COLO668 (cell line): ENCODE data around the gene LIMS3.
"Not testable (repeated sequence)": the region's sequence is repeated elsewhere in the genome, so short reads cannot be mapped to it uniquely, and the experiment has no call there.

Experiments used
- DNase-seq: peaks from one replicate; lab custom pipeline; 2025; ENCODE audit not compliant: unreplicated experiment; lab: John Stamatoyannopoulos, UW

Gene LIMS3

GRCh38 chr2:109924481-109924880, 26.0 kb downstream of the LIMS3 start:
- DNase-seq = not testable (repeated sequence)

- not testable (repeated sequence) for DNase-seq
Observed at GRCh38 chr2:109927803-109928202, 29.3 kb downstream of the LIMS3 start.

- DNase-seq = not testable (repeated sequence)
Observed at GRCh38 chr2:109929222-109929621, 30.7 kb downstream of the LIMS3 start.

GRCh38 chr2:109936534-109936933, 38.0 kb downstream of the LIMS3 start:
- not testable (repeated sequence) for DNase-seq

GRCh38 chr2:109945362-109945761, 46.9 kb downstream of the LIMS3 start:
- DNase-seq = not testable (repeated sequence)

GRCh38 chr2:109947262-109947958, 48.9 kb downstream of the LIMS3 start:
- not testable (repeated sequence) for DNase-seq

- not testable (repeated sequence) for DNase-seq
Observed at GRCh38 chr2:109947959-109948520, 49.6 kb downstream of the LIMS3 start.

GRCh38 chr2:109950146-109950843, 51.8 kb downstream of the LIMS3 start:
- not testable (repeated sequence) for DNase-seq

GRCh38 chr2:109963942-109964341, 65.5 kb downstream of the LIMS3 start:
- DNase-seq = not testable (repeated sequence)

GRCh38 chr2:109965482-109965881, 67.0 kb downstream of the LIMS3 start:
- DNase-seq = not testable (repeated sequence)

- DNase-seq = not testable (repeated sequence)
Observed at GRCh38 chr2:109966107-109966736, 67.7 kb downstream of the LIMS3 start.

GRCh38 chr2:109966858-109967257, 68.4 kb downstream of the LIMS3 start:
- not testable (repeated sequence) for DNase-seq

- not testable (repeated sequence) for DNase-seq
Observed at GRCh38 chr2:109969864-109970263, 71.4 kb downstream of the LIMS3 start.

GRCh38 chr2:109971710-109972109, 73.2 kb downstream of the LIMS3 start:
- DNase-seq = not testable (repeated sequence)
